Endothelial cell of umbilical vein (primary cell): ENCODE results near the gene NRF1.

ENCODE experiments used
- CTCF ChIP-seq, 2 donors: IDR thresholded peaks; 1 replicate in 1 of 2; 2 replicates in 1 of 2; pipeline ENCODE4 v1.5.1; 2011; ENCODE audit warnings: low read length in 2 of 2, mild to moderate bottlenecking in 2 of 2, moderate library complexity in 2 of 2, control low read depth in 1 of 2, inconsistent platforms in 1 of 2, low read depth in 1 of 2; ENCODE audit not compliant: insufficient read depth in 1 of 2; ENCODE audit errors: extremely low read depth in 1 of 2
- EZH2 ChIP-seq: IDR thresholded peaks from 2 replicates; pipeline ENCODE4 v1.6.1; 2012; ENCODE audit warnings: borderline replicate concordance, low read depth, mild to moderate bottlenecking, moderate library complexity, low read length, inconsistent platforms; ENCODE audit not compliant: severe bottlenecking
- FOS ChIP-seq: IDR thresholded peaks from 2 replicates; pipeline ENCODE4 v1.6.1; 2011; ENCODE audit warnings: mild to moderate bottlenecking, low read length, moderate library complexity, borderline replicate concordance; ENCODE audit not compliant: insufficient read depth
- GATA2 ChIP-seq: IDR thresholded peaks from 2 replicates; pipeline ENCODE4 v1.7.0; 2011; ENCODE audit warnings: low read depth, mild to moderate bottlenecking, moderate library complexity, mixed read lengths, low read length; ENCODE audit not compliant: insufficient read length, insufficient read depth
- MAX ChIP-seq: IDR thresholded peaks from 2 replicates; pipeline ENCODE4 v1.6.1; 2011; ENCODE audit not compliant: insufficient read depth, insufficient read length
- MYC ChIP-seq: IDR thresholded peaks from one replicate; pipeline ENCODE4 v1.6.1; 2011; ENCODE audit warnings: mild to moderate bottlenecking, low read depth, low read length
- POLR2A ChIP-seq: IDR thresholded peaks from 2 replicates; pipeline ENCODE4 v1.6.1; 2012; ENCODE audit warnings: low read depth, mild to moderate bottlenecking, control low read depth, low read length
- POLR2AphosphoS5 ChIP-seq: IDR thresholded peaks from 2 replicates; pipeline ENCODE4 v1.6.1; 2012; ENCODE audit warnings: low read depth, mild to moderate bottlenecking, control low read depth, low read length, moderate library complexity; ENCODE audit not compliant: insufficient read depth

- TF ChIP-seq CTCF (IDR thresholded peaks at IDR 0.05; ENCODE audit: extremely low read depth in 1 of 2, insufficient read depth in 1 of 2, low read depth in 1 of 2, low read length in 2 of 2) (no peak), EZH2 (no peak), FOS (no peak), POLR2AphosphoS5 (no peak), POLR2A (no peak), MAX (no peak), GATA2 (no peak), MYC (no peak)
These were observed 163.6 kb downstream of the NRF1 start for GRCh38 chr7:129774871-129775694.
